ENCODE measurements around the gene TSC22D4. TPM values are rescaled to one million over a fixed set of nuclear protein-coding genes. Genes with fewer than 3 reads are reported as not detected.

The TSC22D4 gene
- polyA plus RNA-seq, 1 of the 3 experiments (the other 2 are of a cell fraction) = 32.7 TPM

GRCh38 chr7:100486753-100487446 is 7.9 kb upstream of the TSC22D4 start:
- 88% methylated on average over 15 of the region's 30 CpGs for whole genome bisulfite sequencing (ENCODE audit: low lambda C conversion rate)
- TF ChIP-seq FOXJ3 (CRISPR knock-in tag; IDR thresholded peaks at IDR 0.05) (no peak), MXI1 (IDR thresholded peaks at IDR 0.05; ENCODE audit: low read depth, low read length) (no peak), MEF2A (IDR thresholded peaks at IDR 0.05; ENCODE audit: borderline replicate concordance, low read depth) (no peak), NFIC (IDR thresholded peaks at IDR 0.05; ENCODE audit: borderline replicate concordance) (no peak), EP300 (IDR thresholded peaks at IDR 0.05; ENCODE audit: borderline replicate concordance in 1 of 2, low read depth in 1 of 2, low read length in 1 of 2) (no peak), POLR2AphosphoS5 (IDR thresholded peaks at IDR 0.05; ENCODE audit: low read depth, low read length) (no peak), RXRA (IDR thresholded peaks at IDR 0.05; ENCODE audit: borderline replicate concordance, low read depth) (no peak), USF2 (IDR thresholded peaks at IDR 0.05; ENCODE audit: borderline replicate concordance, low read depth, low read length) (no peak), SMC3 (IDR thresholded peaks at IDR 0.05; ENCODE audit: low read depth, low read length) (no peak), REST (IDR thresholded peaks at IDR 0.05; ENCODE audit: low read depth, low read length) (no peak), RFX5 (IDR thresholded peaks at IDR 0.05; ENCODE audit: low read length) (no peak), EZH2phosphoT487 (IDR thresholded peaks at IDR 0.05; ENCODE audit: borderline replicate concordance, low read depth) (no peak), SIN3A (IDR thresholded peaks at IDR 0.05; ENCODE audit: borderline replicate concordance, low read depth, low read length) (no peak), ELF1 (IDR thresholded peaks at IDR 0.05) (no peak), TCF12 (IDR thresholded peaks at IDR 0.05) (no peak), TAF1 (IDR thresholded peaks at IDR 0.05; ENCODE audit: borderline replicate concordance, low read depth, low read length) (no peak), RAD21 (IDR thresholded peaks at IDR 0.05; ENCODE audit: low read length) (no peak)
- DNase-seq = peak; percentile 36
- H2AFZ ChIP-seq (ENCODE audit: low read depth) = no peak overlapping the region
- no peak overlapping the region for H3K4me2 ChIP-seq
- no peaks in the 10 kb centered on the region for H3K27me3 ChIP-seq (ENCODE audit: insufficient read depth)
- POLR2A ChIA-PET = no interaction called here
- H3F3A ChIP-seq (replicated peaks; ENCODE audit: insufficient read depth) = peaks cover under 1% of the 10 kb centered on the region
- peaks cover 5% of the 10 kb centered on the region; the same call in 1 of the 2 replicates for H3K79me2 ChIP-seq (ENCODE audit: insufficient read depth)
- no peaks in the 10 kb centered on the region for H3K9me3 ChIP-seq
- no peak overlapping the region for H3K9ac ChIP-seq
- H3K4me3 ChIP-seq (ENCODE audit: low read depth in 2 of 2, low read length in 1 of 2) = no peak overlapping the region
- H3K36me3 ChIP-seq (replicated peaks in 1 of 2; ENCODE audit: control insufficient read depth in 1 of 2, insufficient read depth in 2 of 2, low read length in 1 of 2) = peaks cover 0 to 6% of the 10 kb centered on the region in 2 experiments
- H3K9me2 ChIP-seq = no peaks in the 10 kb centered on the region
- H4K20me1 ChIP-seq (ENCODE audit: insufficient read depth) = no peaks in the 10 kb centered on the region
- CTCF ChIA-PET = interaction anchor here (0.6 to 11.1 kb wide), 5 partner anchors 18 to 75 kb away, joined by 3 to 151 read pairs (median 3); no protein-coding TSS in a partner anchor
- H3K4me1 ChIP-seq (ENCODE audit: control insufficient read depth in 1 of 2, insufficient read depth in 2 of 2, low read depth in 1 of 2, low read length in 1 of 2) = peaks cover 3 to 42% of the 10 kb centered on the region in 2 experiments; a peak in 2 of 4 replicates
- no peak overlapping the region for H3K27ac ChIP-seq (ENCODE audit: low read depth in 2 of 2, low read length in 1 of 2)
